Body of pancreas (tissue), 4 donors: ENCODE data around the gene PHAF1.

Source experiments
- POLR2A ChIP-seq, 3 donors: fragments of 450-650 bp; IDR thresholded peaks; one replicate each; pipeline ENCODE4 v1.6.1; 2016; ENCODE audit warnings: antibody characterized with exemption in 3 of 3, mild to moderate bottlenecking in 2 of 3
- TF ChIP-seq, protein P1 (sequence below), 7 experiments: fragments of 450-650 bp in 4 of 7; fragments of 200-600 bp in 3 of 7; sonication (generic) in 3 of 7; IDR thresholded peaks; one replicate each; pipeline ENCODE4 v1.5.1; 2016 to 2019; ENCODE audit warnings: antibody characterized with exemption in 7 of 7

DNA sequence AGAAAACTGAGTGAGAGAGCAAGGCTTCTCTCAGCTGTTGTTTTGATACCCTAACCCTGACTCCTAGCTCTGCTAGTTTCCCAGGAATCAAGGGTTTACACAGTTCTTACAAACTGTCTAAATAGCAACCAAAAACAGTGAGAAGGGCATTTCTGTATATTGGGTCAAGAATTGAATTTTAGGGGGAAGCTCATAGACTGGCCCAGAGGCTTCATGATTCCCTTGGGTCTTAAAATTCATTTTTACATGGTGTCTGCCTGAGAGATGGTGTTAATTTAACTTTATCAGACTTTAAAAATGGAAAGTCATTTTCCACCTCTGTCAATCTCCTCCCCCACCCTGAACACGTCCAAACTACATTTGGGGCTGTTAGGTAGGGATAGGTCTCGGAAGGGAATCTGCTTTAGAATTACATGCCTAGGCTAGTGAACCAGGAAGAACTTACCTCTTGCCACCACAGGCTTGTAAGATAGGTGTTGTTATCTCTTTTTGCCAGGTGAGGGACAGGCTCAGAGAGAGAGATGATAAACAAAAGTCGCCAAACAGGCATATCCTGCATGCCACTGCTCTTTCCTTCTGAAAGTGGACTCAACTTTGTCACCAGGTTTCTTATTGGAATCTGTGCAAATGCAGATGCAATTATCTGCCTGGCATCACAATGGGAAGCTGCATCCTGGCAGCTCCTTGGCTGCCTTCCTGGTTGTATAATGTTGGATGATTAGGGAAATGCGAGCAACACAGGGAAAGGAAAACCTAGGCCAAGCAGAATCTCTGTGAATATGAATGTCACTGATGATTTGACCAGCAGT, 3.1 kb downstream of the PHAF1 start:
- TF ChIP-seq, protein P1, sequence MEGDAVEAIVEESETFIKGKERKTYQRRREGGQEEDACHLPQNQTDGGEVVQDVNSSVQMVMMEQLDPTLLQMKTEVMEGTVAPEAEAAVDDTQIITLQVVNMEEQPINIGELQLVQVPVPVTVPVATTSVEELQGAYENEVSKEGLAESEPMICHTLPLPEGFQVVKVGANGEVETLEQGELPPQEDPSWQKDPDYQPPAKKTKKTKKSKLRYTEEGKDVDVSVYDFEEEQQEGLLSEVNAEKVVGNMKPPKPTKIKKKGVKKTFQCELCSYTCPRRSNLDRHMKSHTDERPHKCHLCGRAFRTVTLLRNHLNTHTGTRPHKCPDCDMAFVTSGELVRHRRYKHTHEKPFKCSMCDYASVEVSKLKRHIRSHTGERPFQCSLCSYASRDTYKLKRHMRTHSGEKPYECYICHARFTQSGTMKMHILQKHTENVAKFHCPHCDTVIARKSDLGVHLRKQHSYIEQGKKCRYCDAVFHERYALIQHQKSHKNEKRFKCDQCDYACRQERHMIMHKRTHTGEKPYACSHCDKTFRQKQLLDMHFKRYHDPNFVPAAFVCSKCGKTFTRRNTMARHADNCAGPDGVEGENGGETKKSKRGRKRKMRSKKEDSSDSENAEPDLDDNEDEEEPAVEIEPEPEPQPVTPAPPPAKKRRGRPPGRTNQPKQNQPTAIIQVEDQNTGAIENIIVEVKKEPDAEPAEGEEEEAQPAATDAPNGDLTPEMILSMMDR (IDR thresholded peaks at IDR 0.05), result no peak
- TF ChIP-seq POLR2A (IDR thresholded peaks at IDR 0.05), result no peak
